Dedifferentiated amniotic fluid mesenchymal stem cell (primary cell): ENCODE results near the gene ARHGAP26.
"Not testable (repeated sequence)": the region's sequence is repeated elsewhere in the genome, so short reads cannot be mapped to it uniquely, and the experiment has no call there.

Experiments used
- DNase-seq: peaks from one replicate; pipeline ENCODE4 v3.0.0-alpha.2; 2016; ENCODE audit errors: extremely low spot score

The ARHGAP26 gene

GRCh38 chr5:143084407-143084806 is 314.2 kb downstream of the ARHGAP26 start:
- DNase-seq = no peak

- no peak for DNase-seq
Observed at GRCh38 chr5:143085319-143085917, 315.2 kb downstream of the ARHGAP26 start.

GRCh38 chr5:143086546-143086907 is 316.4 kb downstream of the ARHGAP26 start:
- DNase-seq = no peak

- peak; percentile 63 for DNase-seq
Observed at GRCh38 chr5:143086908-143087637, 316.9 kb downstream of the ARHGAP26 start.

GRCh38 chr5:143088702-143089101 is 318.5 kb downstream of the ARHGAP26 start:
- DNase-seq = not testable (repeated sequence)

- DNase-seq = not testable (repeated sequence)
Observed at GRCh38 chr5:143090044-143090443, 319.9 kb downstream of the ARHGAP26 start.

GRCh38 chr5:143092711-143093451 is 322.7 kb downstream of the ARHGAP26 start:
- DNase-seq = not testable (repeated sequence)

- DNase-seq = no peak
Observed at GRCh38 chr5:143093452-143094086, 323.4 kb downstream of the ARHGAP26 start.

- DNase-seq = no peak
Observed at GRCh38 chr5:143094087-143094521, 323.9 kb downstream of the ARHGAP26 start.

GRCh38 chr5:143094608-143095007 is 324.4 kb downstream of the ARHGAP26 start:
- DNase-seq = not testable (repeated sequence)

GRCh38 chr5:143101121-143101520 is 330.9 kb downstream of the ARHGAP26 start:
- no peak for DNase-seq

- no peak for DNase-seq
Observed at GRCh38 chr5:143101725-143102386, 331.7 kb downstream of the ARHGAP26 start.

GRCh38 chr5:143102411-143102810 is 332.2 kb downstream of the ARHGAP26 start:
- DNase-seq = no peak

GRCh38 chr5:143105216-143105905 is 335.2 kb downstream of the ARHGAP26 start:
- DNase-seq = no peak

GRCh38 chr5:143106174-143106573 is 336.0 kb downstream of the ARHGAP26 start:
- DNase-seq = peak; percentile 27

GRCh38 chr5:143108498-143109128 is 338.4 kb downstream of the ARHGAP26 start:
- DNase-seq = no peak

- no peak for DNase-seq
Observed at GRCh38 chr5:143110591-143110990, 340.4 kb downstream of the ARHGAP26 start.

- no peak for DNase-seq
Observed at GRCh38 chr5:143111799-143112198, 341.6 kb downstream of the ARHGAP26 start.

- no peak for DNase-seq
Observed at GRCh38 chr5:143113461-143113860, 343.3 kb downstream of the ARHGAP26 start.

GRCh38 chr5:143114481-143114880 is 344.3 kb downstream of the ARHGAP26 start:
- DNase-seq = no peak

GRCh38 chr5:143115381-143115780 is 345.2 kb downstream of the ARHGAP26 start:
- DNase-seq = no peak
